A549 treated with CORT108297 at 1 μM for 4 hours (cell line): ENCODE results near the gene TAS2R43. TPM values are rescaled to one million over a fixed set of nuclear protein-coding genes. Genes with fewer than 3 reads are reported as not detected.

ENCODE experiments used
- total RNA-seq: library from RNA; stranded (reverse); fragments of 200-300 nt; extraction: Qiagen RNA extraction; gene quantifications from 5 replicates; pipeline ENCODE4 v1.2.3, GENCODE V29; 2022

Gene TAS2R43
- total RNA-seq = not detected in 5 replicates

GRCh38 chr12:11092128-11092527 lies at the start of gene TAS2R43:
Gene TAS2R43, minus strand, starts transcription at chr12:11092313. Its CDS starts 84 bp downstream, at chr12:11092229.

GRCh38 chr12:11134305-11134704 lies 42.2 kb upstream of the TAS2R43 start, which contains the start of gene TAS2R30:
Gene TAS2R30, minus strand, starts transcription at chr12:11134644. Its CDS starts 400 bp downstream, at chr12:11134244.

GRCh38 chr12:11062194-11062593 lies 29.9 kb downstream of the TAS2R43 start, which contains the start of gene TAS2R46:
Gene TAS2R46, minus strand, starts transcription at chr12:11062294. Its CDS starts 0 bp downstream, at chr12:11062294.

Other genes with a start within 250 kb of the TAS2R43 start
- 1.6 to 2.9 TPM (median 2.6 TPM) in 5 replicates for gene PRR4, start 242.8 kb downstream of the TAS2R43 start, total RNA-seq
- 1.7 to 4.2 TPM (median 2.7 TPM) in 5 replicates for gene PRH1, start 208.1 kb downstream of the TAS2R43 start, total RNA-seq
- not detected in 5 replicates for gene TAS2R13, start 182.8 kb downstream of the TAS2R43 start, total RNA-seq
- gene PRH2, start 163.1 kb downstream of the TAS2R43 start, total RNA-seq = 0.16 to 0.47 TPM in 2 of 5 replicates, not detected in the others
- gene TAS2R14, start 153.1 kb downstream of the TAS2R43 start, total RNA-seq = 0.30 to 0.96 TPM (median 0.58 TPM) in 5 replicates
- not detected in 5 replicates for gene TAS2R50, start 105.4 kb downstream of the TAS2R43 start, total RNA-seq
- gene TAS2R20, start 94.0 kb downstream of the TAS2R43 start, total RNA-seq = 0.07 to 0.13 TPM (median 0.10 TPM) in 5 replicates
- gene TAS2R19, start 69.7 kb downstream of the TAS2R43 start, total RNA-seq = 0.18 TPM in 1 of 5 replicates, not detected in the others
- 0.13 to 0.28 TPM (median 0.17 TPM) in 3 of 5 replicates, not detected in the others for gene TAS2R31, start 60.9 kb downstream of the TAS2R43 start, total RNA-seq
- gene TAS2R46, start 30.0 kb downstream of the TAS2R43 start, total RNA-seq = 0.08 TPM in 1 of 5 replicates, not detected in the others
- gene TAS2R30, start 42.3 kb upstream of the TAS2R43 start, total RNA-seq = 0.05 TPM in 1 of 5 replicates, not detected in the others
- gene SMIM10L1, start 78.9 kb upstream of the TAS2R43 start, total RNA-seq = 8.2 to 8.9 TPM (median 8.7 TPM) in 5 replicates
- not detected in 5 replicates for gene TAS2R42, start 94.6 kb upstream of the TAS2R43 start, total RNA-seq
- gene PRB3, start 177.4 kb upstream of the TAS2R43 start, total RNA-seq = not detected in 5 replicates
- not detected in 5 replicates for gene PRB4, start 218.1 kb upstream of the TAS2R43 start, total RNA-seq